Right atrium auricular region (tissue), 2 donors: ENCODE results near the gene TBX10. TPM values are rescaled to one million over a fixed set of nuclear protein-coding genes. Genes with fewer than 3 reads are reported as not detected.
"Not testable (repeated sequence)": the region's sequence is repeated elsewhere in the genome, so short reads cannot be mapped to it uniquely, and the experiment has no call there.

Experiments
- DNase-seq: peaks from one replicate; pipeline ENCODE4 v3.0.0-alpha.2; 2019; ENCODE audit warnings: low spot score
- H3K27ac ChIP-seq, 2 donors: fragments of 200-600 bp; sonication (generic); 1 replicate in 1 of 2; 2 replicates in 1 of 2; pipeline ENCODE4 v1.5.1; 2016 to 2019
- H3K27me3 ChIP-seq, 2 donors: fragments of 200-600 bp; sonication (generic); one replicate each; pipeline versions ENCODE4 v1.5.1 to v1.6.0; 2017 to 2019
- H3K36me3 ChIP-seq: fragments of 200-600 bp; sonication (generic); one replicate; pipeline ENCODE4 v1.5.1; 2016
- H3K4me1 ChIP-seq, 2 donors: fragments of 200-600 bp; sonication (generic); one replicate each; pipeline versions ENCODE4 v1.5.1 to v1.6.0; 2017 to 2019
- H3K4me3 ChIP-seq, 2 donors: fragments of 200-600 bp; sonication (generic); 1 replicate in 1 of 2; 2 replicates in 1 of 2; pipeline ENCODE4 v1.5.1; 2017 to 2019; ENCODE audit warnings: mild to moderate bottlenecking in 1 of 2, moderate library complexity in 1 of 2
- H3K9me3 ChIP-seq, 2 donors: fragments of 200-600 bp; sonication (generic); one replicate each; pipeline ENCODE4 v1.5.1; 2019
- total RNA-seq, 2 donors: library from RNA; depleted of rRNA; stranded (reverse); fragments of >200 nt; gene quantifications; one replicate each; pipeline ENCODE4 v1.1.0, GENCODE V29; 2016
- TF ChIP-seq, protein P1 (sequence below), 2 donors: fragments of 200-600 bp; sonication (generic); IDR thresholded peaks; one replicate each; pipeline ENCODE4 v1.5.1; 2019; ENCODE audit warnings: antibody characterized with exemption in 2 of 2

Gene TBX10
- total RNA-seq, 2 donors from 2014 or later = not detected

DNA sequence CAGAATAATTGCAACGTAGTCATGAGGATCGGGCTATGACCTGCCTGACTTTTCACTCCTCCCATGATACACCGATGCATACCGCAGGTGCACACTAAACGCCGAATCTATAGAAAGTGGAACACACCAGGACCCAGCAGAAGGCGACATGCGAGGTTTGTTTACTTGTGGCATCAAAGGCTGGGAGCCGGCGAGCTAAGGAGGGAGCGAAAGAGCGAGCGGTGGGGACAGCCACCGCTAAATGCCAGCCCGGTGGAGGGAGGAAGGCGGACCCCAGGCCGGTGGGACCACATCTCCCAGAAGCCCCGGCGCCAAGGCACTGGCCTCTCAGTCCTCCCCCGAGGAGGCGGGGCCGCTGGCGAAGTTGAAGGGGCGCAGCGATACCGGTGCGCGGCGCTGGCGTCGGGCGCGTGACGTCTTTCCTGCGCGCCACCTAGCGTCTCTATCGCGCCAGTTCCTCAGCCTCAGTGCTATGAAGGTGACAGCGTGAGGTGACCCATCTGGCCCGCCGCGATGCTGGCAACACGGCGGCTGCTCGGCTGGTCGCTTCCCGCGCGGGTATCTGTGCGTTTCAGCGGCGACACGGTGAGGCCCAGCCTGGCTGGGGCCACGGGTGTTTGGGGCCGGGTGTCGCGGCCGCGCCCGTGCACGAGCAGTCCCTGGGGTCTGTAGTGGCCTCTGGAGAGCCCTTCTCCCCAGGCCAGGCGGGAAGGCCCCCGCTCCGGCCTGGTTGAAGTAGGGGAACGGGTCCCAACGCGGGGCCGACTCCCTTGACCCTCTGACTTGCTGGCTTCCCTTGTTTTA lies 32.9 kb downstream of the TBX10 start, which contains the start of gene NDUFV1:
Gene NDUFV1, plus strand, starts transcription at position 445 of the 804 bp plus-strand sequence. Its CDS starts 69 bp downstream, at position 514.
- Histone ChIP-seq H3K36me3 (peaks cover 33% of the 10 kb centered on the region), H3K27ac (peak within 1 kb of the TSS; percentile 93 to 94), H3K4me1 (peaks cover 0 to 24% of the 10 kb centered on the region in 2 donors), H3K27me3 (no peaks in the 10 kb centered on the region), H3K9me3 (no peaks in the 10 kb centered on the region), H3K4me3 (peak within 1 kb of the TSS; percentile 95 to 99)
- TF ChIP-seq, protein P1, sequence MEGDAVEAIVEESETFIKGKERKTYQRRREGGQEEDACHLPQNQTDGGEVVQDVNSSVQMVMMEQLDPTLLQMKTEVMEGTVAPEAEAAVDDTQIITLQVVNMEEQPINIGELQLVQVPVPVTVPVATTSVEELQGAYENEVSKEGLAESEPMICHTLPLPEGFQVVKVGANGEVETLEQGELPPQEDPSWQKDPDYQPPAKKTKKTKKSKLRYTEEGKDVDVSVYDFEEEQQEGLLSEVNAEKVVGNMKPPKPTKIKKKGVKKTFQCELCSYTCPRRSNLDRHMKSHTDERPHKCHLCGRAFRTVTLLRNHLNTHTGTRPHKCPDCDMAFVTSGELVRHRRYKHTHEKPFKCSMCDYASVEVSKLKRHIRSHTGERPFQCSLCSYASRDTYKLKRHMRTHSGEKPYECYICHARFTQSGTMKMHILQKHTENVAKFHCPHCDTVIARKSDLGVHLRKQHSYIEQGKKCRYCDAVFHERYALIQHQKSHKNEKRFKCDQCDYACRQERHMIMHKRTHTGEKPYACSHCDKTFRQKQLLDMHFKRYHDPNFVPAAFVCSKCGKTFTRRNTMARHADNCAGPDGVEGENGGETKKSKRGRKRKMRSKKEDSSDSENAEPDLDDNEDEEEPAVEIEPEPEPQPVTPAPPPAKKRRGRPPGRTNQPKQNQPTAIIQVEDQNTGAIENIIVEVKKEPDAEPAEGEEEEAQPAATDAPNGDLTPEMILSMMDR (IDR thresholded peaks at IDR 0.05) = peak; percentile 53 to 75
- peak; percentile 96 for DNase-seq

DNA sequence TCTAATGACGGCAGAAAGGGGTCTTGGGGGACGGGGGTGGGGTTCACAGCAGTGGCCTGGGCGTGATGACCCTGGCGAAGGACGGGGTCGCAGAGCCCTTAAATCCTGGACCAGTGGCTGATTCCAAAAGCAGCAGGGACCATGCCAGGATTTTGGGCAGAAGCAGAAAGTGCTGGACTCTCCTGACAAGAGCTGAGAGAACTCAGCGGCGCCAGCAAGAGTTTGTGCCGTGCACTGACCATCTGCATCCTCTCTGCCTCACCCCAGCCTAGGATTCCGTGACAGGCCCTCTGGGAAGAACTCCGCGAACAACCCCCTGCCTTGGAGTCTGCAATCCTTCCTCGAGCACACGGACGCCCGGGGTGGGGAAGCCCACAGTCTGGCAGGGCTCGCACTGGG lies 33.5 kb downstream of the TBX10 start:
- no peaks in the 10 kb centered on the region for H3K9me3 ChIP-seq
- TF ChIP-seq, protein P1 (IDR thresholded peaks at IDR 0.05) = no peak
- peak overlapping the region; percentile 95 to 99 for H3K4me3 ChIP-seq
- peak overlapping the region; percentile 93 to 94 for H3K27ac ChIP-seq
- H3K4me1 ChIP-seq = peaks cover 0 to 24% of the 10 kb centered on the region in 2 donors
- peaks cover 27% of the 10 kb centered on the region for H3K36me3 ChIP-seq
- H3K27me3 ChIP-seq = no peaks in the 10 kb centered on the region
- no peak for DNase-seq

DNA sequence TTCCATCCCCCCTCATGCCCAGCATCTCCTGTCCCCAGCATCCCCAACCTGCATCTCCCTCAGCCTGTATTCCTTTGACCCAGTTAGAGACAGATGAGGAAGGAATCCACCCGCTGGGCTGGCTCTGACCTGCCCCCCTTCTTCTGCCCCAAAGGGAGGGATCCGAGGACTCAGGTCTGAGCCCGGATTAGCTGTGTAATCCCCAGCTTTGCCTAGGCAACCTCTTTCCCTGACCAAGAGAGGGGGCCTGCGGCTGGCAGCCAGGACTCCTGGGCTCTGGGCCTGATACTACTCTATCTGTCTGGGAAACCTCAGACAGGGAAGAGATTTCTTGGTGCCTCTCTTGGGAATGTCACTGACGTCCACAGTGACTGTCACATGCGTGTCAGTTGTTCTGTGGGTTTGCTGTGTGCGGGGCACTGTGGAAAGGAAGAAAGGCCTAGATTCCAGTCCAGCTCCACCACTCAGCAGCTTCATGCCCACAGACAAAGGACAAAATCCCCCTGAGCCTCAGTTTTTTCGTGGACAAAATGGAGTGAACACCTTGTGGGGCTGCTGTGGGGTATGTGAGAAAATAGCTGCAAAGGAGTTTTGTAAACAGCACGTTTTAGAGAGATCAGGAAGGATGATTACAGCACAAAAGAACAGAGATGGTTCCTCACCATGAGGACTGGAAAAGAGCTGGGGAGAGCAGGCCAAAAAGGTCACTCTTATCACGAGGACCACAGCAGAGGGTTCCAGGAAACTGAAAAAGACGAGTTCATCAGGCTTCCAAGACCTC lies 34.1 kb downstream of the TBX10 start:
- TF ChIP-seq, protein P1 (IDR thresholded peaks at IDR 0.05) = no peak
- DNase-seq = no peak
- Histone ChIP-seq H3K36me3 (peaks cover 20% of the 10 kb centered on the region), H3K27me3 (no peaks in the 10 kb centered on the region), H3K27ac (peak overlapping the region in 1 of 2 donors; percentile 93), H3K9me3 (no peaks in the 10 kb centered on the region), H3K4me3 (no peak overlapping the region), H3K4me1 (peaks cover 0 to 24% of the 10 kb centered on the region in 2 donors)

DNA sequence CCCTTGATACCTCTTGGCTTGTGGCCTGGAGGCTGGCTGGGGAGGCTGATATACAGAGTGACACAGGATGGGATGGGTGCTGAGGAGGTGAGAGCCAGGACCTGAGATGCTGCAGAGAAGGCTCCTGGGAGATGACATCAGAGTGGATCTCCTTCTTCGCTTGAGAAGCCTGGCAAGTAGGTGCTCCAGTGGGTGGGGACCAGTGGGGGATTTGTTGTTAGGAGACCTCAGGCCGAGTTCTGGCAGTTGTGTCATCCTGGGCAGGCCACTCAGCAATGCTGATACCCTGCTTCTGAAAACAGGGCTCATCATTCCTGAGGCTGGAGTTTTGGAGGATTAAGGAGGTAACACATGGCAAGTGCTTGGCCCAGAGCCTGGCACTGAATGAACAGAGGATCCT lies 34.7 kb downstream of the TBX10 start:
- DNase-seq = no peak
- H3K4me1 ChIP-seq = peaks cover 0 to 24% of the 10 kb centered on the region in 2 donors
- no peak overlapping the region for H3K4me3 ChIP-seq
- peaks cover 14% of the 10 kb centered on the region for H3K36me3 ChIP-seq
- no peak overlapping the region for H3K27ac ChIP-seq
- H3K27me3 ChIP-seq = no peaks in the 10 kb centered on the region
- no peaks in the 10 kb centered on the region for H3K9me3 ChIP-seq
- TF ChIP-seq, protein P1 (IDR thresholded peaks at IDR 0.05) = no peak

DNA sequence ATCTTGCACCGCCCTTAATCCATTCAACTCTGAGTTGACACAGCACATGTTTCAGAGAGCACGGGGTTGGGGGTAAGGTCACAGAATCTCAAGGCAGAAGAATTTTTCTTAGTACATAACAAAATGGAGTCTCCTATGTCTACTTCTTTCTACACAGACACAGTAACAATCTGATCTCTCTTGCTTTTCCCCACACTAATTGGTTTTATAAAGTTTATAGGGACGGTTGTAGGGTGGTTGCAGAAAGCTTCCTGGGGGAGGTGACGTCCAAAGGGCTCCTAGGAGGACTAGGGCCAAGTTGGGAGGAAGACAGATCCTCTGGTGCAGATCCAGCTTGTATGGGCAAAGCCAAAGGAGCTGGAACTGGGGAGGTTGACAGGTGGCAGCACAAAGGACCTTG lies 35.4 kb downstream of the TBX10 start:
- H3K36me3 ChIP-seq, H3K27me3 ChIP-seq, DNase-seq, H3K4me3 ChIP-seq, H3K27ac ChIP-seq, H3K9me3 ChIP-seq: not testable (repeated sequence)
- peaks cover 0 to 24% of the 10 kb centered on the region in 2 donors for H3K4me1 ChIP-seq

DNA sequence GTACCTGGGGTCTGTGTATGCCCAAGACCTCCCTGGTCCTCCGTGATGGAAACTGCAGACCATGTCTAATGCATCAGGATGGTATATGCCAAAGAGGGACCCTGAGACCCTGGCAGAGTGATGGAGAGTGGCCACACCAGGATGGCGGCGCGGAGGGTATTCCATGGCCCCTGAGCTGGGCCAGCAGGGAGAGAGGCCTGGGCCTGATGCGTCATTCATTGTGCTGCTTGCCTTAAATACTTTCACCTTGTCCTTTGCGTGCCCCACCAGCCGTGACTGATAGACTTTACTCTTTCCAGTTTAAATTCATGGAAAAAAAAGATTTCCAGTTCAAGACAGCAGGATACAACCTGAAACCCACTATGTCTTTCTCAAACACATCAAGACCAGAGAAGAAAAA lies 38.5 kb downstream of the TBX10 start:
- H3K9me3 ChIP-seq = peaks cover 0 to 4% of the 10 kb centered on the region in 2 donors
- TF ChIP-seq, protein P1 (IDR thresholded peaks at IDR 0.05) = no peak
- DNase-seq = no peak
- no peak overlapping the region for H3K4me3 ChIP-seq
- no peaks in the 10 kb centered on the region for H3K27me3 ChIP-seq
- peaks cover 0 to 4% of the 10 kb centered on the region in 2 donors for H3K4me1 ChIP-seq
- no peaks in the 10 kb centered on the region for H3K36me3 ChIP-seq
- H3K27ac ChIP-seq = no peak overlapping the region
